DND-41 (cell line): ENCODE results near the gene STXBP5.

Experiments used
- ATAC-seq: fragments of 200-7000 bp; cut with Tn5 transposase; 3 replicates; pipeline ENCODE4 v1.9.1; 2021; ENCODE audit warnings: low read depth; ENCODE audit not compliant: insufficient read depth
- DNase-seq: peaks from one replicate; pipeline ENCODE4 v3.0.0-alpha.2; 2020
- H2AFZ ChIP-seq: 2 replicates; pipeline ENCODE4 v1.6.0; 2012; ENCODE audit warnings: low read depth, low read length
- H3K27ac ChIP-seq: 2 replicates; pipeline ENCODE4 v1.5.1; 2012; ENCODE audit warnings: low read length, inconsistent platforms
- H3K27me3 ChIP-seq: fragments of 200-600 bp; sonication (generic); 2 replicates; pipeline ENCODE4 v1.6.0; 2012; ENCODE audit warnings: low read length, mild to moderate bottlenecking, inconsistent platforms; ENCODE audit not compliant: insufficient read depth, poor library complexity
- H3K36me3 ChIP-seq: 2 replicates; pipeline ENCODE4 v1.5.1; 2012; ENCODE audit warnings: low read length, inconsistent platforms; ENCODE audit not compliant: insufficient read depth
- H3K4me1 ChIP-seq: 2 replicates; pipeline ENCODE4 v1.5.1; 2012; ENCODE audit warnings: mild to moderate bottlenecking, low read length; ENCODE audit not compliant: insufficient read depth
- H3K4me2 ChIP-seq: 2 replicates; pipeline ENCODE4 v1.6.0; 2012; ENCODE audit warnings: mild to moderate bottlenecking, moderate library complexity, low read length, inconsistent platforms; ENCODE audit not compliant: insufficient read depth
- H3K4me3 ChIP-seq, 2 experiments: fragments of 200-600 bp in 1 of 2; shearing (Covaris generic) in 1 of 2; 2 replicates each; pipeline ENCODE4 v1.5.1; 2012 to 2016; ENCODE audit warnings: inconsistent platforms in 2 of 2, low read length in 2 of 2, mild to moderate bottlenecking in 2 of 2, low read depth in 1 of 2, moderate library complexity in 1 of 2
- H3K79me2 ChIP-seq: 2 replicates; pipeline ENCODE4 v1.6.0; 2012; ENCODE audit warnings: low read length, inconsistent platforms; ENCODE audit not compliant: insufficient read depth
- H3K9ac ChIP-seq: 2 replicates; pipeline ENCODE4 v1.6.0; 2012; ENCODE audit warnings: low read depth, mild to moderate bottlenecking, inconsistent platforms, low read length, moderate library complexity
- H3K9me3 ChIP-seq: 2 replicates; pipeline ENCODE4 v1.5.1; 2012; ENCODE audit warnings: low read length, moderate library complexity, mild to moderate bottlenecking, inconsistent platforms; ENCODE audit not compliant: insufficient read depth, severe bottlenecking
- H4K20me1 ChIP-seq: 2 replicates; pipeline ENCODE4 v1.6.0; 2012; ENCODE audit warnings: low read length; ENCODE audit not compliant: insufficient read depth
- EZH2 ChIP-seq: IDR thresholded peaks from 3 replicates; pipeline ENCODE4 v1.6.1; 2012; ENCODE audit warnings: borderline replicate concordance, low read depth, mild to moderate bottlenecking, moderate library complexity, low read length, inconsistent platforms; ENCODE audit not compliant: severe bottlenecking
- TF ChIP-seq, protein P1 (sequence below): IDR thresholded peaks from 2 replicates; pipeline ENCODE4 v1.5.1; 2012; ENCODE audit warnings: borderline replicate concordance, low read length, moderate library complexity, mild to moderate bottlenecking; ENCODE audit not compliant: poor library complexity, severe bottlenecking; ENCODE audit errors: extremely low read depth

STXBP5 gene

GRCh38 chr6:147166992-147167391, 37.2 kb upstream of the STXBP5 start:
- H3K4me3 ChIP-seq, result no peak overlapping the region
- no peaks in the 10 kb centered on the region for H3K79me2 ChIP-seq
- no peak overlapping the region for H3K4me2 ChIP-seq
- DNase-seq, result no peak
- no peak overlapping the region for H3K9ac ChIP-seq
- H3K36me3 ChIP-seq, result no peaks in the 10 kb centered on the region
- H3K27me3 ChIP-seq, result no peaks in the 10 kb centered on the region
- no peak for ATAC-seq
- no peak for TF ChIP-seq EZH2
- H4K20me1 ChIP-seq, result no peaks in the 10 kb centered on the region
- no peaks in the 10 kb centered on the region for H3K4me1 ChIP-seq
- no peaks in the 10 kb centered on the region for H3K9me3 ChIP-seq
- no peak overlapping the region for H3K27ac ChIP-seq
- H2AFZ ChIP-seq, result no peak overlapping the region

GRCh38 chr6:147167576-147168461, 36.4 kb upstream of the STXBP5 start:
- no peaks in the 10 kb centered on the region for H3K36me3 ChIP-seq
- TF ChIP-seq EZH2, result no peak
- H3K27ac ChIP-seq, result no peak overlapping the region
- H3K4me1 ChIP-seq, result no peaks in the 10 kb centered on the region
- no peak for ATAC-seq
- H3K27me3 ChIP-seq, result no peaks in the 10 kb centered on the region
- DNase-seq, result no peak
- no peaks in the 10 kb centered on the region for H4K20me1 ChIP-seq
- H3K79me2 ChIP-seq, result no peaks in the 10 kb centered on the region
- H3K9me3 ChIP-seq, result no peaks in the 10 kb centered on the region
- no peak overlapping the region for H3K4me2 ChIP-seq
- no peak overlapping the region for H3K9ac ChIP-seq
- H2AFZ ChIP-seq, result no peak overlapping the region
- no peak overlapping the region for H3K4me3 ChIP-seq

DNA sequence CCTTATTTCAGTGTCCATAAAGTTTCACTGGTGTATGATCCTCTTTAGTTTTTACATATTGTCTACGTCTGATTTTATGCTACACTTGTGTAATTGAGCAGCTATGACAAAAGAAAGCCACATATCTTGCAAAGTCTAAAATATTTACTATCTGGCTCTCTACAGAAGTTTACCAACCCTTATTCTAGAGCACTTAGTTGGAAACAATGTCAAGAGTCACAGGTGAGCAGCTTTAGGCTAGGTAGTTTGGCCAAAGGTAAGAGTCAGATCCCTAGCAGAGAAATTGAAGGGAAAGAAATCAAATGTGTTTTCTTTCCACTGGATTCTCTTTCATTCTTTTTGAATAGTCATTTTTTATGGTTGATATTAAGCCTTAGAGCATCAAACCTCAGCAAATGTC, 34.7 kb upstream of the STXBP5 start:
- no peaks in the 10 kb centered on the region for H3K79me2 ChIP-seq
- ATAC-seq, result no peak
- no peak overlapping the region for H3K4me2 ChIP-seq
- no peaks in the 10 kb centered on the region for H3K27me3 ChIP-seq
- H2AFZ ChIP-seq, result no peak overlapping the region
- H3K9me3 ChIP-seq, result no peaks in the 10 kb centered on the region
- H3K9ac ChIP-seq, result no peak overlapping the region
- no peak overlapping the region for H3K27ac ChIP-seq
- DNase-seq, result no peak
- TF ChIP-seq, protein P1, sequence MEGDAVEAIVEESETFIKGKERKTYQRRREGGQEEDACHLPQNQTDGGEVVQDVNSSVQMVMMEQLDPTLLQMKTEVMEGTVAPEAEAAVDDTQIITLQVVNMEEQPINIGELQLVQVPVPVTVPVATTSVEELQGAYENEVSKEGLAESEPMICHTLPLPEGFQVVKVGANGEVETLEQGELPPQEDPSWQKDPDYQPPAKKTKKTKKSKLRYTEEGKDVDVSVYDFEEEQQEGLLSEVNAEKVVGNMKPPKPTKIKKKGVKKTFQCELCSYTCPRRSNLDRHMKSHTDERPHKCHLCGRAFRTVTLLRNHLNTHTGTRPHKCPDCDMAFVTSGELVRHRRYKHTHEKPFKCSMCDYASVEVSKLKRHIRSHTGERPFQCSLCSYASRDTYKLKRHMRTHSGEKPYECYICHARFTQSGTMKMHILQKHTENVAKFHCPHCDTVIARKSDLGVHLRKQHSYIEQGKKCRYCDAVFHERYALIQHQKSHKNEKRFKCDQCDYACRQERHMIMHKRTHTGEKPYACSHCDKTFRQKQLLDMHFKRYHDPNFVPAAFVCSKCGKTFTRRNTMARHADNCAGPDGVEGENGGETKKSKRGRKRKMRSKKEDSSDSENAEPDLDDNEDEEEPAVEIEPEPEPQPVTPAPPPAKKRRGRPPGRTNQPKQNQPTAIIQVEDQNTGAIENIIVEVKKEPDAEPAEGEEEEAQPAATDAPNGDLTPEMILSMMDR, result no peak
- TF ChIP-seq EZH2, result no peak
- no peaks in the 10 kb centered on the region for H3K4me1 ChIP-seq
- no peaks in the 10 kb centered on the region for H4K20me1 ChIP-seq
- H3K4me3 ChIP-seq, result no peak overlapping the region
- H3K36me3 ChIP-seq, result no peaks in the 10 kb centered on the region

- Histone ChIP-seq H3K9me3 (no peaks in the 10 kb centered on the region), H3K4me1 (no peaks in the 10 kb centered on the region), H3K27ac (no peak overlapping the region), H2AFZ (no peak overlapping the region), H4K20me1 (no peaks in the 10 kb centered on the region), H3K36me3 (no peaks in the 10 kb centered on the region), H3K79me2 (no peaks in the 10 kb centered on the region), H3K9ac (no peak overlapping the region), H3K27me3 (no peaks in the 10 kb centered on the region), H3K4me3 (no peak overlapping the region), H3K4me2 (no peak overlapping the region)
- no peak for ATAC-seq
- TF ChIP-seq EZH2, result no peak
- TF ChIP-seq, protein P1, result no peak
- no peak for DNase-seq
Observed at GRCh38 chr6:147170269-147170668, 33.9 kb upstream of the STXBP5 start.
